Measurements from ENCODE around the gene NCAM2. TPM values are rescaled to one million over a fixed set of nuclear protein-coding genes. Genes with fewer than 3 reads are reported as not detected.

The NCAM2 gene
- total RNA-seq, 2 donors from 2014 or later: 1.8 to 2.3 TPM

GRCh38 chr21:21559285-21560045 is 561.3 kb downstream of the NCAM2 start:
- no peak for DNase-seq (ENCODE audit: low spot score)
- H3K9me3 ChIP-seq: no peaks in the 10 kb centered on the region
- TF ChIP-seq, protein P1, sequence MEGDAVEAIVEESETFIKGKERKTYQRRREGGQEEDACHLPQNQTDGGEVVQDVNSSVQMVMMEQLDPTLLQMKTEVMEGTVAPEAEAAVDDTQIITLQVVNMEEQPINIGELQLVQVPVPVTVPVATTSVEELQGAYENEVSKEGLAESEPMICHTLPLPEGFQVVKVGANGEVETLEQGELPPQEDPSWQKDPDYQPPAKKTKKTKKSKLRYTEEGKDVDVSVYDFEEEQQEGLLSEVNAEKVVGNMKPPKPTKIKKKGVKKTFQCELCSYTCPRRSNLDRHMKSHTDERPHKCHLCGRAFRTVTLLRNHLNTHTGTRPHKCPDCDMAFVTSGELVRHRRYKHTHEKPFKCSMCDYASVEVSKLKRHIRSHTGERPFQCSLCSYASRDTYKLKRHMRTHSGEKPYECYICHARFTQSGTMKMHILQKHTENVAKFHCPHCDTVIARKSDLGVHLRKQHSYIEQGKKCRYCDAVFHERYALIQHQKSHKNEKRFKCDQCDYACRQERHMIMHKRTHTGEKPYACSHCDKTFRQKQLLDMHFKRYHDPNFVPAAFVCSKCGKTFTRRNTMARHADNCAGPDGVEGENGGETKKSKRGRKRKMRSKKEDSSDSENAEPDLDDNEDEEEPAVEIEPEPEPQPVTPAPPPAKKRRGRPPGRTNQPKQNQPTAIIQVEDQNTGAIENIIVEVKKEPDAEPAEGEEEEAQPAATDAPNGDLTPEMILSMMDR (IDR thresholded peaks at IDR 0.05): no peak
- H3K27ac ChIP-seq: no peak overlapping the region
- H3K4me3 ChIP-seq: no peak overlapping the region
- no peaks in the 10 kb centered on the region for H3K4me1 ChIP-seq
- H3K27me3 ChIP-seq: no peaks in the 10 kb centered on the region
- H3K36me3 ChIP-seq: no peaks in the 10 kb centered on the region

Data from right atrium auricular region (tissue), 2 donors.